OCI-LY3 (cell line): ENCODE data around the gene TENM4.

ENCODE experiments used
- EZH2phosphoT487 ChIP-seq: fragments of 200-600 bp; shearing (Covaris generic); IDR thresholded peaks from 2 replicates; pipeline ENCODE4 v1.6.1; 2018; ENCODE audit warnings: antibody characterized with exemption, mixed run types, low read depth
- TF ChIP-seq, protein P1 (sequence below): fragments of 200-600, 300-600 bp; sonication (generic); IDR thresholded peaks from 2 replicates; pipeline ENCODE4 v1.5.1; 2014; ENCODE audit warnings: antibody characterized with exemption, low read length, low read depth

DNA sequence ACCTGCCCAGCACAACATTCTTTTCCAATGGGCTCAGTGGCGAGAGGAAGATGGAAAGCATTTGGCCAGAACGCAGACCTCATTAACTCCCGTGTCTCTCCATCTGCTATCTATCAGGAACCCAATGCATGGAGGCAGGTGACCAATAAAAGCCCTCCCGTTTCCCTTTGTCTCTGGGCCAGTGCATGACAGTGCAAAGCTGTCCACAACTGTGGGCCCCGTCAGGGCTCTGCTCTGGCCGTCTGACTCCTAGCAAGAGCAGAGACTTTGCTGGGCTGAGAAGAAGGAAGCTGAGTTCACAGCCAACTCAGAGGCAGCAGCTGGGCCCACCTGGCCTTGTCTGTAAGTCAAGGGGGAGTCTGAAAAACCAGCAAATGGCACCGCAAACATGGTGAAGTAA, 177.8 kb downstream of the TENM4 start:
- TF ChIP-seq, protein P1, sequence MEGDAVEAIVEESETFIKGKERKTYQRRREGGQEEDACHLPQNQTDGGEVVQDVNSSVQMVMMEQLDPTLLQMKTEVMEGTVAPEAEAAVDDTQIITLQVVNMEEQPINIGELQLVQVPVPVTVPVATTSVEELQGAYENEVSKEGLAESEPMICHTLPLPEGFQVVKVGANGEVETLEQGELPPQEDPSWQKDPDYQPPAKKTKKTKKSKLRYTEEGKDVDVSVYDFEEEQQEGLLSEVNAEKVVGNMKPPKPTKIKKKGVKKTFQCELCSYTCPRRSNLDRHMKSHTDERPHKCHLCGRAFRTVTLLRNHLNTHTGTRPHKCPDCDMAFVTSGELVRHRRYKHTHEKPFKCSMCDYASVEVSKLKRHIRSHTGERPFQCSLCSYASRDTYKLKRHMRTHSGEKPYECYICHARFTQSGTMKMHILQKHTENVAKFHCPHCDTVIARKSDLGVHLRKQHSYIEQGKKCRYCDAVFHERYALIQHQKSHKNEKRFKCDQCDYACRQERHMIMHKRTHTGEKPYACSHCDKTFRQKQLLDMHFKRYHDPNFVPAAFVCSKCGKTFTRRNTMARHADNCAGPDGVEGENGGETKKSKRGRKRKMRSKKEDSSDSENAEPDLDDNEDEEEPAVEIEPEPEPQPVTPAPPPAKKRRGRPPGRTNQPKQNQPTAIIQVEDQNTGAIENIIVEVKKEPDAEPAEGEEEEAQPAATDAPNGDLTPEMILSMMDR, result no peak
- no peak for TF ChIP-seq EZH2phosphoT487
